GM18505 (cell line): Measurements from ENCODE around the gene NFATC1.

ENCODE experiments used
- ATAC-seq: cut with Tn5 transposase; IDR thresholded peaks from one replicate; pipeline ENCODE4 v1.9.1; 2021; ENCODE audit not compliant: unreplicated experiment
- POLR2A ChIP-seq: IDR thresholded peaks from 4 replicates; pipeline ENCODE4 v1.6.1; 2011; ENCODE audit warnings: borderline replicate concordance; ENCODE audit not compliant: insufficient read depth, insufficient read length; ENCODE audit errors: extremely low read depth

NFATC1 gene

GRCh38 chr18:79387615-79388014, 8.1 kb upstream of the NFATC1 start:
- TF ChIP-seq POLR2A, result no peak
- ATAC-seq, result no peak

- no peak for ATAC-seq
- no peak for TF ChIP-seq POLR2A
These were observed 7.7 kb upstream of the NFATC1 start for GRCh38 chr18:79388043-79388442.

GRCh38 chr18:79389689-79390088, 6.0 kb upstream of the NFATC1 start:
- no peak for ATAC-seq
- no peak for TF ChIP-seq POLR2A

GRCh38 chr18:79392226-79392625, 3.5 kb upstream of the NFATC1 start:
- no peak for ATAC-seq
- no peak for TF ChIP-seq POLR2A

GRCh38 chr18:79393181-79393634, 2.5 kb upstream of the NFATC1 start:
- no peak for TF ChIP-seq POLR2A
- ATAC-seq, result no peak

GRCh38 chr18:79393635-79394533, 1.8 kb upstream of the NFATC1 start:
- ATAC-seq, result no peak

GRCh38 chr18:79394534-79395307, 1.0 kb upstream of the NFATC1 start:
- ATAC-seq, result no peak
- TF ChIP-seq POLR2A, result no peak

More at GRCh38 chr18:79393635-79394533, 1.8 kb upstream of the NFATC1 start:
- peak; percentile 20 for TF ChIP-seq POLR2A

GRCh38 chr18:79395308-79395640, 456 bp upstream of the NFATC1 start:
- TF ChIP-seq POLR2A, result no peak
- no peak for ATAC-seq

- no peak for ATAC-seq
- TF ChIP-seq POLR2A, result no peak
These were observed 909 bp downstream of the NFATC1 start for GRCh38 chr18:79396431-79397246.

GRCh38 chr18:79397247-79397829, 1.6 kb downstream of the NFATC1 start:
- ATAC-seq, result no peak
- no peak for TF ChIP-seq POLR2A

GRCh38 chr18:79397830-79398761, 2.4 kb downstream of the NFATC1 start:
- TF ChIP-seq POLR2A, result no peak
- no peak for ATAC-seq
